Thyroid gland (tissue), 4 donors: ENCODE results near the gene CTU1.

Experiments used
- CTCF ChIP-seq, 6 experiments: fragments of 200-600 bp in 3 of 6; fragments of 450-650 bp in 3 of 6; sonication (generic) in 3 of 6; IDR thresholded peaks; one replicate each; pipeline ENCODE4 v1.5.1; 2016 to 2019; ENCODE audit warnings: antibody characterized with exemption in 6 of 6, mild to moderate bottlenecking in 2 of 6, inconsistent platforms in 1 of 6, moderate library complexity in 1 of 6
- POLR2A ChIP-seq, 2 donors: fragments of 450-650 bp; IDR thresholded peaks; one replicate each; pipeline ENCODE4 v1.6.1; 2017; ENCODE audit warnings: antibody characterized with exemption in 2 of 2, mild to moderate bottlenecking in 2 of 2, moderate library complexity in 1 of 2

- TF ChIP-seq POLR2A (IDR thresholded peaks at IDR 0.05) (no peak), CTCF (IDR thresholded peaks at IDR 0.05) (no peak)
These were observed 41.6 kb downstream of the CTU1 start for GRCh38 chr19:51066393-51067186.
